HG03558 (cell line): Measurements from ENCODE around the gene KDM1B.
"Not testable (repeated sequence)": the region's sequence is repeated elsewhere in the genome, so short reads cannot be mapped to it uniquely, and the experiment has no call there.

Experiments
- ATAC-seq: cut with Tn5 transposase; IDR thresholded peaks from one replicate; pipeline ENCODE4 v1.9.1; 2021; ENCODE audit warnings: moderate number of reproducible peaks; ENCODE audit not compliant: unreplicated experiment; ENCODE audit errors: extremely low read depth

Gene KDM1B

GRCh38 chr6:18185624-18186023 is 30.4 kb downstream of the KDM1B start:
- ATAC-seq: no peak

- ATAC-seq: no peak
These were observed 30.8 kb downstream of the KDM1B start for GRCh38 chr6:18186033-18186432.

GRCh38 chr6:18186540-18187250 is 31.5 kb downstream of the KDM1B start:
- ATAC-seq: no peak

GRCh38 chr6:18187701-18188100 is 32.5 kb downstream of the KDM1B start:
- ATAC-seq: no peak

- no peak for ATAC-seq
These were observed 34.0 kb downstream of the KDM1B start for GRCh38 chr6:18189196-18189595.

GRCh38 chr6:18192026-18192425 is 36.8 kb downstream of the KDM1B start:
- ATAC-seq: no peak

- ATAC-seq: no peak
These were observed 48.6 kb downstream of the KDM1B start for GRCh38 chr6:18203786-18204185.

GRCh38 chr6:18204691-18205090 is 49.5 kb downstream of the KDM1B start:
- no peak for ATAC-seq

GRCh38 chr6:18206591-18206990 is 51.4 kb downstream of the KDM1B start:
- no peak for ATAC-seq

- ATAC-seq: no peak
These were observed 52.2 kb downstream of the KDM1B start for GRCh38 chr6:18207438-18207837.

- ATAC-seq: no peak
These were observed 52.7 kb downstream of the KDM1B start for GRCh38 chr6:18207949-18208348.

- ATAC-seq: not testable (repeated sequence)
These were observed 53.6 kb downstream of the KDM1B start for GRCh38 chr6:18208778-18209177.

- no peak for ATAC-seq
These were observed 54.4 kb downstream of the KDM1B start for GRCh38 chr6:18209539-18210197.

- ATAC-seq: no peak
These were observed 55.5 kb downstream of the KDM1B start for GRCh38 chr6:18210707-18211106.

GRCh38 chr6:18211338-18211737 is 56.1 kb downstream of the KDM1B start:
- peak; percentile 92 for ATAC-seq

GRCh38 chr6:18212231-18212630 is 57.0 kb downstream of the KDM1B start:
- ATAC-seq: no peak

- ATAC-seq: no peak
These were observed 58.2 kb downstream of the KDM1B start for GRCh38 chr6:18213439-18213838.

GRCh38 chr6:18214003-18214402 is 58.8 kb downstream of the KDM1B start:
- no peak for ATAC-seq

GRCh38 chr6:18215436-18215835 is 60.2 kb downstream of the KDM1B start:
- no peak for ATAC-seq

- no peak for ATAC-seq
These were observed 61.2 kb downstream of the KDM1B start for GRCh38 chr6:18216411-18216810.

GRCh38 chr6:18218233-18218632 is 63.0 kb downstream of the KDM1B start:
- ATAC-seq: no peak

- no peak for ATAC-seq
These were observed 64.4 kb downstream of the KDM1B start for GRCh38 chr6:18219591-18219990.
